GM19395 (cell line): ENCODE results near the gene FOXL3.

Experiments
- ATAC-seq: cut with Tn5 transposase; IDR thresholded peaks from one replicate; pipeline ENCODE4 v1.9.1; 2021; ENCODE audit warnings: mild to moderate bottlenecking, moderate library complexity; ENCODE audit not compliant: unreplicated experiment

FOXL3 gene

DNA sequence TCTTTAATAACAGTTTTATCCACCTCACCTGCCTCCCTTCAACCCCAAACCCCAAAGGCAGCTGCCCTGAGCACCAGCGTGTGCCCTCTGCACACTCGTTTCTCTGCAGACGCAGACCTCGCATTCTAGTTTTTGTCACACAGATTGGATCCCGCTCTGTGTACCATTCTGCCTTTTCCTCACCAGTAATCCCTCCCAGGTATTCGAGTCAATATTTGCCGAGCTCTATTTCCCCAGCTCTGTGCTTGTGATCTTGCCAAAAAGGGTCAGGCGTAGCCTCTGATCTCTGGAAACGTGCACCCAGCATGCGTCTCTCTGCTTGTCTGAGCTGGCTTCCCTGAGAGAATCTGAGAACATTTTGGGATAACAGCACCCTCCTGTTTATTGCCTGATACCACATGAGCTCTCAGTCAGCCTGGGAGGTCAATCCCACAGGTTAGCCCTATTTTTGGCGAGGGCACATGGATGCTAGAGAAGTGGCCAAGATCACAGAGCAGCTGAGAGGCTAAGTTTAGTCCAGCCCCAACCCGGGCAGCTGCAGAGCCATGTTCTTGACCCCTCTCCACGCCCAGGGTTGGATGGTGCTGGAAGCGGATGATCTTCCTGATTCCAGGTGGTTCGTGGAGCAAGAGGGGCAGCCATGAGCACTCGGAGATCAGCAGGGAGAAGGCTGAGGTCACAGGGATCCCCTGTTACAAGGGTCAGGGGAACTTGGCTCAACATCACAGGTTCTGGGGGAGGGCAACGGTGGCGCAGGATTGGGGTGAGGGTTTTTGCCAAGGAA is 29.1 kb downstream of the FOXL3 start:
- ATAC-seq: no peak

DNA sequence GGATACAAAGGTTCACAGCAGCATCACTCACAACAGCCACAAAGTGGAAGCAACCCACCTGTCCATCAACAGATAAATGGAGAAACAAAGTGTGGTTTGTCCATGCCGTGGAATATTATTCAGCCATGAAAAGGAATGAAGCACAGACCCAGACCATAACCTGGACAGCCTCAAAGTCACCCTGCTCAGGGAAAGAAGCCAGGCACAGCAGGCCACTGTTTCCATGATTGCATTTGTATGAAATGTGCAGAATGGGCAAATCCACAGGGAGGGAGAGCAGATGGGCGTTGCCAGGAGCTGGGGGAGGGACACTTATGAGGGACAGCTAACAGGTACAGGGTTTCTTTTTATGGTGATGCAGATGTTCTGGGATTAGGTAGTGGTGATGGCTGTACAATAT is 30.3 kb downstream of the FOXL3 start:
- ATAC-seq: no peak

DNA sequence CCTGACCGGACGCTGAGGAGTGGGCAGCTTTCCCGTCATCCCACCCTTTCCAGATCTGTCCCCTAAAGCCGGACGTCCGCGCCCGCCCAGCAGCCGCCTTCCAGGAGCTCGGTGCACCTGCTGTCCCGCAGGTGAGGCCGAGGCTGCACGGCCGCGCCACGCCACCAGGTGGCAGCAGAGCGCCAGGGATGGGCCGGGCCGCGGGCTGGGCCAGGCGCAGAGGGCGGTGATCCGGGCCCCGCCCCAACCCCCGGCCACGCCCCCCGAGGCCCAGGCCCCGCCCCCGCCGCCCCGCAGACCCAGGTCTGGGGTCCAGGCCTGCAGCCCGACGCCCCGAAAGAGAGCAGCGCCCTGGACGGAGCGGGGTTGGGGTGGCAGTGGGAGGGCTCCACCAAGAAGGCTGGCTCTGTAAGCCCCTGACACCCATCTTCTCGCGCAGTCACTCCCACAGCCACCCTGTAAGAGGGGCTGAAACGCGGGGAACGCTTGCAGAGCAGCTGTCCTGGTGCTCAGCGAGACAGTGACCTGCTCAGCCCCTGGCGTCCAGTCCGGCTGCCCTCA is 32.2 kb downstream of the FOXL3 start:
- ATAC-seq: no peak

DNA sequence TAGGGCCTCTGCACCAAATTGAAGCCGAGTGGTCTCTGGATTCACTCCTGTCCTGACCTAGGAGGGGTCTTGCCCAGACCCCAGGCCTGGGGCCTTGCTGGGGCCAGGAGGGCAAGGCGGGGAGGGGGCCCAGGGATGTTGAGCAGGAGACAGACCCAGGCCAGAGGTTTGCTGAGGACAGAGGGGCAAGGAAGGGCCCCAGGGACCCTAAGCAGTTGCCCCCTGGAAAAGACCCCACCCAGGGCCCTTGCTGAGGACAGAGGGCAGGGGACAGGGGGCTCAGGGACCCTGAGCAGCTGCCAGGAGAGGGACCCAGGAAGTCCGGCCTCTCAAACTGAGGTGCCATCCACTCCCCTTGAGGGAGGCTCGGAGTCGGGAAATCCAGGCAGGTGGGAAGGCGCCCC is 32.7 kb downstream of the FOXL3 start:
- ATAC-seq: no peak

DNA sequence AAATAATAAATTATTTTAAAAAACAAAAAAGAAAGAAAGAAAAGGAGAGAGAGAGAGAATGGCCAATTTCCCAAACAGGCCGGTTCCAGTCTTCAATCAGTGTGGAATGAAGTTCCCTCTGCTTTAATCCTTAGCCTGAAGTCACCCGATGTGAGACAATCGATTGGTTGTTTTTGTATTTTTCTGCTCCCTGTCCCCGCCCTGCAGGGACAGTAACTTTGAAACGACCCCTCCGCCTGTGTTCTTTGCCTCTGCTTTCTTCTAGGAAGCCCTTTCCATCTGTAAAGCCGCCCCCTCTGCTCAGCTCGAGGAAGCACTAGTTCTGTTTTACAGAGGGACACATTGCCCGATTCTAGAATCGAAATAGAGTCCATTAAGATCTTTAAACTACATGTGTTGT is 33.4 kb downstream of the FOXL3 start:
- no peak for ATAC-seq

DNA sequence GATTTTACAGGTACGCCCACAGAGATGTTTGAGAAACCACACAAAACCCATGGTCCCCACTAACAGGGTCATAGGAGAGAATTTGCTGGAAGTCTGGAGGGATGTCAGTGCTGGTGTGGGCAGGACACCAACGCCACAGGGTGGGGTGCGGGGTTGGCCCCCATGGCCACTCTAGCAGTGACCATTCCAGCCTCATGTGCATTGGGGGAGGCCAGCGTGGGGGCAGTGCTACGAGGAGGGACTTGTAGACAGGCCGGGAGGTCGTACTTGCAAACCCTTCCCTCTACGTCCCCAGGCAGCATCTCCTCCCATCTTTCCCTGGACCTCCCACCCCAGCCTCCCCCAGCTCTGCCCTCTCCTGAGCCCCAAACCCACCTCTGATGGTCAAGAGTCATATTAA is 34.0 kb downstream of the FOXL3 start:
- no peak for ATAC-seq

DNA sequence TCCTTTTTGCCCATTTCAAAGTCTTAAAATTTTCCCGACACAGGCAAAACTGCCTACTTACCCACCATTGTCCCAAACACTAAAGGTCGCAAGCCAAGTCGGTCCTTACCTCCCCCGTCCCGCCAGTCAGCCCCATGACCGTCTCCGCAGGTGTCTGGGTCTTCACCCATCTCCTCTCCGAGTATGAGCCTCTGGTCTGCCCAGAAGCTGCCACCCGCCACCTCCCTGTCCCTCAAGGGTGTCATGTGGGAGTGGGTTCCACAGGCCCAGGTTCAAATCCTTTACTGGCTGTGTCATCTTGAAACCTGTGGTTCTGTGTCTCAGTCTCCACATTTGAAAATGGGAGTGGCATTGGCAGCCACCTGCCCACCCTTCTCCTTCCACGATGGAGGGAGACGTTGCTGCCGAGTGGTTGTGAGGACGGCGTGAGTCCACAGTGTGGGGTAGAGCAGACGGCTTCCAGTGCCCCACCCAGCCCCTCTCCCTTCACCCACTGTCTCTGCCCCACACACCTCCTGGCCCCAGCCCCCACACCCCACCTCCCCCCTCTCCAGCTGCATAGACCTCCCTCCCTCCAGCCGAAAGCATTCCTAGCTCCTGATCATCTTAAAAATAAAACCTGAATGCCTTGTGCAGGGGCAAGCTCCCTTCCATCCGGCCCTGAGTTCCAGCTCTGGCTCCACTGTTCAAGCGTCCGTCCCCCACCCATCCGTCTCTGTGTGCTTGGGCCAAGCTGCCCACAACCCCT is 35.3 kb downstream of the FOXL3 start:
- no peak for ATAC-seq

DNA sequence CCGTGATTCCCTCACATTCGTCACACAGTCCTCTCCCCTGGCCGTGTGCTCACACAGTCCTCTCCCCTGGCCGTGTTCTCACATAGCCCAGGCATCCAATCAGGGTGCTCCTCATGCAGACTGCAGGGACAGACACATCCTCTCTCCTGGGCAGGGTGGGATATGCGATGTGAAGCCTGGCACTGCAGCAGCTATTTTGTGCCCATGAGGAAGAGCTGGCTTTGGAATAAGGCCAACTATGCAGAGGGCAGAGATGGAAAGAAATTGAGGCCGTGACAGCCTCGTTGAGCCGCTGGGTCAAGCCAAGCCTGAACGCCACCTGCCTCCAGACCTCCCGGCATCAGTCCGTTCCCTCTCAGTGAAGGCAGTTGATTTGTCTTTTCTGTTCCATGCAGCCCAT is 35.8 kb downstream of the FOXL3 start:
- no peak for ATAC-seq

DNA sequence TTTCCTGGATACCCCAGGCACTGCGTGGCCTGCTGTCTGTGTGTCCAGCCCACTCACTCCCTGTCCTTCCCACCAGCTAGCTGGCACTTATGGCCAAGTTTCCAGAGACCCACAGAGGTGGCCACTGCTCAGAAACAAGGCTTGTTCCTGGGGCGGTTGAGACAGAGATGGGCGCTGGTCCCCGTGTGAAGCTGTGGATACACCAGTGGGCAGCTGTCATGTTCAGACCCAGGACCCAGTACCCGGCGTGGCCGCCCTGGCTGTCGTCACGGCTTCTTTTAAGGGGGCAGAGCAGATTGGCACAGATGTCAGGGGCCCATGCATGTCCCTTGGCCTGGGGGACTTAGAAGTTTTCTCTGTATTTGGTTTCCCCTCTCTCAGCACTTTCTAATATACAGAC is 36.3 kb downstream of the FOXL3 start:
- no peak for ATAC-seq

DNA sequence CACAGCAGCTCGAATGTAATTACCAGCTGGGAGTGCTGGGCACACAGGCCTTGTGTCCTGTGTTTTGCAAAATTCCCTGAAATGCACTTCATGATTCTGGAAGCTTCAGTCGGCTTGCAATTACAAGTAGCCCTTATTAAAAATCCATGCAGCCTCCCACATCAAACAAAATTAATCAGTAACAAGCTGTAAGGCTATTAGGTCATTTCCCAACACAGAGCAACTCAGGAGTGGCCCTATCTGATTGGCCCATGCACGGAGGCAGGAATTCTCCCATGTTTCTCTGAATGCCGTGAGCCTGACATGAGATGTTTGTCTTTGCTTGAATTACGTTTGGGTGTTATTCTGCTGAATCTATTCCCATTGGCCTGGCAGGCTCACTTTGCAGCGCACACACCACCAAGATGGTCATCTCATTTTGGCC is 36.9 kb downstream of the FOXL3 start:
- ATAC-seq: no peak

DNA sequence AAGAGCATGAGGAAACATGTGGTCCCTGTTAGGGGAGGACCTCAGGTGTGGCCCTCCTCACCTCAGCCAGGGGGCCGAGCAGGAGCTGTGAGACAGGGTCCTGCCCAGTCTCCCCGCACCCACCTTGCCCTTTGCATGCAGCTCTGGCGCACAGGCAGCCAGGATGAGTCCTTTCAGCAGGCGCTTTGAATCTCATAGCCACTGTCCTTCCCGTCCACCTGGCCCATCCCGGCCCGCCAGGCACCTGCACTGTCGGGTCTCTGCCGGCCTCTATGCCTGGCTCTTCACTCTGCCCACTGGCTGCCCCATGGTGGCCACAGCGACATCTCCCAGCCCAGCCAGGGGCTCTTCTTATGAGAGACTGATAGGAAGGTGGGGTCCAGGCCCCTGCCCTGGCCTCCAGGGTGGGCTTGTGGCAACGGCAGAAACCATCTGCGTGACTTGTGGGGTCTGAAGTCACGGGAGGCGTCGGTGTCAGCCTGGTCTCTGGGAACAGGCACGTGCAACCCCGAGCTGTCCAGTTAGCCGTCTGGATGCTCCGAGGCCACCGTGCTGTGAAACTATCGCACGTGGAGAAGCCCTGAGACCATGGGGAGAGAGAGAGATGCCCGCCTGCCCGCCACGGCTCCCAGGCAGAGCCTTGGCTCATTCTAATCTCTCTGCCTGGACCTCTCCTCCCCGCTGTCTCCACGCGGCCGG is 37.4 kb downstream of the FOXL3 start:
- ATAC-seq: no peak

DNA sequence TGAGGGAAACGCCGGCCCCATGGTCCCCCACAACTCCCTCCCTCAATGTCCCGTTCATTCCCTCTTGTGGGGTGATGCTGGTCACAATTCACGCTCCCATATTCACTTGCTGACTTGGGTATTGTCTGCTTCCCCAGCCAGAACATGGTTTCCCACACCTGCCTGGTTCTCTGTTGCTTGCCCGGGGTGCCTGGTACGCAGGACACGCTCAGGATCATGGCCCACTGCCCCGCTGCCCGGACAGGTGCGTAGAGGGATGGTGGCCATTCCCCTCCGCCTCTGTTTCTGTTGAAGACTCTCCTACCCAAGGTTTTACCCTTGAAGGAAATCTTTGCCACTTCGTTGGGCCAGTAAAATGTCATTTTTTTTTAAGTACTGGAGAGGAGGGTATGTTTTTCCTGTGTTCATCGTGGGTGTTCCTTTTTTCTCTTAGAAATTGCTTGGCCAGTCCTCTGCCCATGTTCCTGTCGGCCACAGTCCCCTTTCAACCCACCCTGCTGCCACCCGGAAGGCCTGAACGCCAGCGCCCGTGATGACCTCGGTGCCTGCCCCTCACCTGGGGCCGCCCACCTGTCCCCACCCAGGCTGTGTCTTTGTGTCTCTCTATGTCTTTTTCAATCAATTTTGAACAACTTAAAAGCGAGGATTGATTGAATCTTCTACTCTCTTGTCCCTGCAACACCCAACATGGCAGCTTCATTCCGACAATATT is 38.2 kb downstream of the FOXL3 start:
- ATAC-seq: no peak

DNA sequence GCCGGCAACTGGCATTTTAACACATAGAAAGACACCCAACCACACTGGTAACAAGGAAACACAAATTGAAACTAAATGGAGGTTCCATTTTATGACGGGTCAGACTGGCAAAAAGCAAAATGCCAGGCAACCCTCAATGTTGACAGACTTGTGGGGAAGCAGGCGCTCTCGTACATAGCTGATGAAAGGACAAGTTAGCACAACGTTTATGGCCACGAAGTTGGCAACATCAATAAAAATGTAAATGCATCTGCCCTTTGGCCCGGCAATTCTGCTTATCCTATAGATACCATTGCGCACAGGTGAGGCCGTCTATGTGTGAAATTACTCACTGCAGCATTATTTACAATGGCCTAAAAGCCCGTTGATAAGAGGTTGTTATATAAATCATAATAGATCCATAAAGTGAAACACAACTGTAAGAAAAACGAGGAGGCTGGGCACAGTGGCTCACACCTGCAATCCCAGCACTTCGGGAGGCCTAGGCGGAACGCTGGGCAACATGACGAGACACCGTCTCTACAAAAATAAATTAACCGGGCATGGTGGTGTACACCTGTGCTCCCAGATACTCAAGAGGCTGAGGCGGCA is 39.8 kb downstream of the FOXL3 start:
- ATAC-seq: no peak

DNA sequence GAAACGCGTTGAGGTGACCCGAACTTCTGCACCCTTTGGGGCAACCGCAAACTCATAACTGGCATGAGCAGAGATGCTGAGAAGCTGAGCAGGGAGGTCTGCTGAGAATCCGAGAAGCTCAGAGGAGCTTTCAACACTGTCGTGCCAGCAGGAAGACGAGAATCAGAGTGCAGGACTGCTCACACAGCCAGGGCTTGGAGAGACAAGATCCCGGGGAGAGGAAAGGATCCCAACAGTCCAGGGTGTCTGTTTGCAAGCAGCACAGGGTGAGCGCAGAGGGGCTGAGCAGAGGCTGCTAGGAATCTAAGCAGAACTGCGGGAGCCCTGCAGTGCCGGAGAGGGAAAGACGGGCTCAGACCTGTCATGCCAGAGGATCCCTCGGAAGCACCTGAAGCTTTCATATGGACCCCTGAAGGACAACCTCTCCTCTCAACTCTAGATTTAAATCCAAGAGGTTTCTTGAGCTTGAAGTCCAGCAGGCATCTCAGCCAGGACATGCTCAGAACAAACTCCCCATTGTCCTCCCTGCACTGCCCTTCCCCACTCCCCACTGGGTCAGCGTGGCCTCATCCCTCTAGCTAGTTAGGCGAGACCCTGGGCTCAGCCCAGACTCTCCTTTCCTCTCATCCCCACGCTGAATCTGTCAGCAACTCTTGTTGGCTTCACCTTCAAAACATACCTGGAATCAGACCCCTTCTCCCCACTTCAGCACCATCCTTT is 40.7 kb downstream of the FOXL3 start:
- ATAC-seq: no peak

DNA sequence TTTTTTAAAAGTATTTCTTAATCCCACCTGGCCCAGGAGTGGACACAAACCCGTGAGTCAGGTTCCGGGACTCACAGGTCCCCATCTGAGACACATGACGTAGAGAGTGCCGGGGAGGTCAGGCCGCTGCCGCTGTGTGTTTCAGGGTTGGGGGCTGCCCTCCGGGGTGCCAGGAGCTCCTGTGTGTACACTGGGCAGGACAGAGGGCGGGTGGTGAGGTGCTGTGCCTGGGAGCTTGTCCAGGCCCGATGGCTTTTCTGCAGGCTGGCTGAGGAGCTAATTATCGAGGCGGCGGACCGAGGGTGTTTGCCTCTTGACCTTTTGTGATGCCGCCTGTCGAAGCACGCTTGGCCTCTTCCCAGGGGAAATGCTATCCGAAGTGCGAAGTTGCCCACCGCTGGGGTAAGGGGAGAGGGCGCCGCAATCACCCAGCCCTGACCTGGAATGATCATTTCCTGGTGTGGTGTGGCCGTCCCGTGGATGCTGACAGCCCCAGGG is 42.1 kb downstream of the FOXL3 start:
- no peak for ATAC-seq

DNA sequence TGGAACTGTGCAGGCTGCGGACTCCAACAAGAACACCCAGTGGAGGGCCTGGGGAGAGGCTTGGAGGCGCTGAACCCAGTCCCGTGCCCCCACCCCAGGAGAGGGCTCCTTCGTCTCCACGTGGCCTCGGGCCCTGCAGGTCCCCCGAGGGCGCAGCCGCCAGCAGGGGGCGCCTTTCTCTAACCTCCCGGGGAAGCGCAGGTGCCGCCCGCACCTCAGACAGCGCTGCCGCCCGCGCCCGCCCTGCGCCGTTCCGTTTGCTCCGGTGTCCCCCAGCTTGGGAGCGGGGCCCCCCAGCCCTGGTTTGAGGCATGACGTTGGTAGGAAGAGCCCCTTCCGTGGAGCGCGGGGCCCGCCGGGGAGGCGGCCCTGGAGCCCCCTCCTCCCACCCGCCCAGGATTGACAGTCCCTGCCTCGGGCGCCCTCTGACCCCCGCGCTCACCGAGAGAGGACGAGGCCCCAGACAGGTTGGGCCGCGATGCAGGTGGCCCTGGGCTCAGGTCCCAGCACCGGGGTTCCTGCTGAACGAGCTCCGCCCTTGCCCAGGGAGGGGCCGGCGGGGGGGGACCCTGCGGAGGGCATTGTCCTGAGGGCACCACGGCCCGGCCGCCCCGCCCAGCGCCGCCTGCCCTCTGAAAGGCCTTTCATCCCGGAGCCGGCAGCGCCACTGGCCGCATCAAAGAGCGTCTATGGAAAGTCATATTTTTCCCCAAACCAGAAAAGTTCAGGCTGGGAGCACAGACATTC is 42.8 kb downstream of the FOXL3 start:
- ATAC-seq: no peak

DNA sequence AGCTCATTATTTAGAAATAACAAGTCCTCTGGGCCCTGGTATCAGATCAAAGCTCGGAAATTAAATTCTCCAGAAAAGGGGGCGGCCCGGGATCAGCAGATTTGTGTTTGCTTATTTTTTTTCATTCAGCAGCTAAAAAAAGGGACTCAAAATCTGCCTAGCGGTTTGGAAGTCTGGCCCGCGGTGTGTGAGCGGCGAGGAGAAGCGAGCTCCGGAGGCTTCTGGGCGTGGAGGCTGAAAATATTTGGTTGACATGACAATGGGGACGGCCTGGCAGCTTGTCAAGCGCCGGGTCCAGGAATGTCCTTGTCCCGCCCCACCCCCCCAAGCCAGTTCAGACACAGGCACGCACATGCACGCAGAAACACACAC is 43.4 kb downstream of the FOXL3 start:
- ATAC-seq: no peak

DNA sequence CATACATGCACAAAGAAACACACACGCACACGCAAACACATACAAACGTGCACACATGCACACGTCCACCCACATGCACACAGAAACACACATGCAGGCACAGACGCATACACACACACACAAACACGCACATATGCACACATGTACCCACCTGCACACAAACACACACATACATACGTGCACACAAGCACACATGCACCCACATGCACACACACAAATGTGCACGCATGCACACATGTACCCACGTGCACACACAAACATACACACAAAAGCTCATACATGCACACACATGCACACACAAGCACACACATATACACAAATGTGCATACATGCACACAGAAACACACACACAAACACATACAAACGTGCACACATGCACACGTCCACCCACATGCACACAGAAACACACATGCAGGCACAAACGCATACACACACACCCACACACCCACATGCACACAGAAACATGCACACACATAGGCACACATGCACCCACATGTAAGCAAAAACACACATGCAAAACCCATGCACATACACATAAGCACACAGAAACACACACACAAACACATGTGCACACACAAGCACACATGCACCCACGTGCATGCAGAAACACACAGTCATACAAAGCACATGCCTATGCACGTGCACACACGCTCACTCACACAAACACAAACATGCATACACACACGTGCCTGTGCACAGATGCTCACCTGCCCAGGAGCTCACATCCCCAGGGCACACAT is 44.8 kb downstream of the FOXL3 start:
- no peak for ATAC-seq
